ENCODE data around the gene ARPC5L. TPM values are rescaled to one million over a fixed set of nuclear protein-coding genes. Genes with fewer than 3 reads are reported as not detected.

The ARPC5L gene
- total and polyA plus RNA-seq, 2 of the 13 experiments (the other 11 are each of a cell fraction or from before 2014, with no cell fraction given): 29.9 to 33.8 TPM

GRCh38 chr9:124852829-124853531 is 8.9 kb upstream of the ARPC5L start, which contains the start of gene WDR38 (continued):
- TF ChIP-seq, protein P1, sequence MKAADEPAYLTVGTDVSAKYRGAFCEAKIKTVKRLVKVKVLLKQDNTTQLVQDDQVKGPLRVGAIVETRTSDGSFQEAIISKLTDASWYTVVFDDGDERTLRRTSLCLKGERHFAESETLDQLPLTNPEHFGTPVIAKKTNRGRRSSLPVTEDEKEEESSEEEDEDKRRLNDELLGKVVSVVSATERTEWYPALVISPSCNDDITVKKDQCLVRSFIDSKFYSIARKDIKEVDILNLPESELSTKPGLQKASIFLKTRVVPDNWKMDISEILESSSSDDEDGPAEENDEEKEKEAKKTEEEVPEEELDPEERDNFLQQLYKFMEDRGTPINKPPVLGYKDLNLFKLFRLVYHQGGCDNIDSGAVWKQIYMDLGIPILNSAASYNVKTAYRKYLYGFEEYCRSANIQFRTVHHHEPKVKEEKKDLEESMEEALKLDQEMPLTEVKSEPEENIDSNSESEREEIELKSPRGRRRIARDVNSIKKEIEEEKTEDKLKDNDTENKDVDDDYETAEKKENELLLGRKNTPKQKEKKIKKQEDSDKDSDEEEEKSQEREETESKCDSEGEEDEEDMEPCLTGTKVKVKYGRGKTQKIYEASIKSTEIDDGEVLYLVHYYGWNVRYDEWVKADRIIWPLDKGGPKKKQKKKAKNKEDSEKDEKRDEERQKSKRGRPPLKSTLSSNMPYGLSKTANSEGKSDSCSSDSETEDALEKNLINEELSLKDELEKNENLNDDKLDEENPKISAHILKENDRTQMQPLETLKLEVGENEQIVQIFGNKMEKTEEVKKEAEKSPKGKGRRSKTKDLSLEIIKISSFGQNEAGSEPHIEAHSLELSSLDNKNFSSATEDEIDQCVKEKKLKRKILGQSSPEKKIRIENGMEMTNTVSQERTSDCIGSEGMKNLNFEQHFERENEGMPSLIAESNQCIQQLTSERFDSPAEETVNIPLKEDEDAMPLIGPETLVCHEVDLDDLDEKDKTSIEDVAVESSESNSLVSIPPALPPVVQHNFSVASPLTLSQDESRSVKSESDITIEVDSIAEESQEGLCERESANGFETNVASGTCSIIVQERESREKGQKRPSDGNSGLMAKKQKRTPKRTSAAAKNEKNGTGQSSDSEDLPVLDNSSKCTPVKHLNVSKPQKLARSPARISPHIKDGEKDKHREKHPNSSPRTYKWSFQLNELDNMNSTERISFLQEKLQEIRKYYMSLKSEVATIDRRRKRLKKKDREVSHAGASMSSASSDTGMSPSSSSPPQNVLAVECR (CRISPR knock-in tag; IDR thresholded peaks at IDR 0.05; ENCODE audit: borderline replicate concordance): peak; percentile 52; the same call in 1 of the 2 replicates
- TF ChIP-seq KLF16 (CRISPR knock-in tag; IDR thresholded peaks at IDR 0.05) (peak in 1 of 2 experiments; percentile 32; a peak in 1 of 4 replicates), ZNF264 (CRISPR knock-in tag; IDR thresholded peaks at IDR 0.05) (no peak), ELF1 (CRISPR knock-in tag; IDR thresholded peaks at IDR 0.05) (peak; percentile 11; the same call in 1 of the 2 replicates), ZNF124 (CRISPR knock-in tag; IDR thresholded peaks at IDR 0.05) (peak; percentile 28; the same call in 1 of the 2 replicates), SALL2 (CRISPR knock-in tag; IDR thresholded peaks at IDR 0.05) (peak; percentile 73), ZNF33B (CRISPR knock-in tag; IDR thresholded peaks at IDR 0.05) (no peak), ETV5 (CRISPR knock-in tag; IDR thresholded peaks at IDR 0.05; ENCODE audit: borderline replicate concordance) (peak; percentile 45), ZSCAN29 (CRISPR knock-in tag; conservative IDR thresholded peaks at IDR 0.05) (no peak), ZBTB38 (CRISPR knock-in tag; IDR thresholded peaks at IDR 0.05) (peak; percentile 62), HES4 (CRISPR knock-in tag; IDR thresholded peaks at IDR 0.05; ENCODE audit: borderline replicate concordance) (0 out of 2 replicates have a peak, but pooled peaks have one; percentile 54), ZNF713 (CRISPR knock-in tag; IDR thresholded peaks at IDR 0.05) (peak; percentile 88; the same call in 1 of the 2 replicates), PTBP1 (IDR thresholded peaks at IDR 0.05; ENCODE audit: low read depth, low read length, poor library complexity, severe bottlenecking) (peak; percentile 49), KDM1A (CRISPR knock-in tag; IDR thresholded peaks at IDR 0.05) (0 out of 2 replicates have a peak, but pooled peaks have one; percentile 29), TCF7 (IDR thresholded peaks at IDR 0.05; ENCODE audit: low read depth) (no peak), ZGPAT (CRISPR knock-in tag; IDR thresholded peaks at IDR 0.05) (peak; percentile 81), CCDC6 (CRISPR knock-in tag; IDR thresholded peaks at IDR 0.05) (peak; percentile 65; the same call in 1 of the 2 replicates), ZNF350 (CRISPR knock-in tag; IDR thresholded peaks at IDR 0.05; ENCODE audit: borderline replicate concordance, low read depth) (peak; percentile 51; the same call in 1 of the 2 replicates)
- TF ChIP-seq, protein P2, sequence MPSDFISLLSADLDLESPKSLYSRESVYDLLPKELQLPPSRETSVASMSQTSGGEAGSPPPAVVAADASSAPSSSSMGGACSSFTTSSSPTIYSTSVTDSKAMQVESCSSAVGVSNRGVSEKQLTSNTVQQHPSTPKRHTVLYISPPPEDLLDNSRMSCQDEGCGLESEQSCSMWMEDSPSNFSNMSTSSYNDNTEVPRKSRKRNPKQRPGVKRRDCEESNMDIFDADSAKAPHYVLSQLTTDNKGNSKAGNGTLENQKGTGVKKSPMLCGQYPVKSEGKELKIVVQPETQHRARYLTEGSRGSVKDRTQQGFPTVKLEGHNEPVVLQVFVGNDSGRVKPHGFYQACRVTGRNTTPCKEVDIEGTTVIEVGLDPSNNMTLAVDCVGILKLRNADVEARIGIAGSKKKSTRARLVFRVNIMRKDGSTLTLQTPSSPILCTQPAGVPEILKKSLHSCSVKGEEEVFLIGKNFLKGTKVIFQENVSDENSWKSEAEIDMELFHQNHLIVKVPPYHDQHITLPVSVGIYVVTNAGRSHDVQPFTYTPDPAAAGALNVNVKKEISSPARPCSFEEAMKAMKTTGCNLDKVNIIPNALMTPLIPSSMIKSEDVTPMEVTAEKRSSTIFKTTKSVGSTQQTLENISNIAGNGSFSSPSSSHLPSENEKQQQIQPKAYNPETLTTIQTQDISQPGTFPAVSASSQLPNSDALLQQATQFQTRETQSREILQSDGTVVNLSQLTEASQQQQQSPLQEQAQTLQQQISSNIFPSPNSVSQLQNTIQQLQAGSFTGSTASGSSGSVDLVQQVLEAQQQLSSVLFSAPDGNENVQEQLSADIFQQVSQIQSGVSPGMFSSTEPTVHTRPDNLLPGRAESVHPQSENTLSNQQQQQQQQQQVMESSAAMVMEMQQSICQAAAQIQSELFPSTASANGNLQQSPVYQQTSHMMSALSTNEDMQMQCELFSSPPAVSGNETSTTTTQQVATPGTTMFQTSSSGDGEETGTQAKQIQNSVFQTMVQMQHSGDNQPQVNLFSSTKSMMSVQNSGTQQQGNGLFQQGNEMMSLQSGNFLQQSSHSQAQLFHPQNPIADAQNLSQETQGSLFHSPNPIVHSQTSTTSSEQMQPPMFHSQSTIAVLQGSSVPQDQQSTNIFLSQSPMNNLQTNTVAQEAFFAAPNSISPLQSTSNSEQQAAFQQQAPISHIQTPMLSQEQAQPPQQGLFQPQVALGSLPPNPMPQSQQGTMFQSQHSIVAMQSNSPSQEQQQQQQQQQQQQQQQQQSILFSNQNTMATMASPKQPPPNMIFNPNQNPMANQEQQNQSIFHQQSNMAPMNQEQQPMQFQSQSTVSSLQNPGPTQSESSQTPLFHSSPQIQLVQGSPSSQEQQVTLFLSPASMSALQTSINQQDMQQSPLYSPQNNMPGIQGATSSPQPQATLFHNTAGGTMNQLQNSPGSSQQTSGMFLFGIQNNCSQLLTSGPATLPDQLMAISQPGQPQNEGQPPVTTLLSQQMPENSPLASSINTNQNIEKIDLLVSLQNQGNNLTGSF (CRISPR knock-in tag; IDR thresholded peaks at IDR 0.05): no peak
